HepG2 (cell line): ENCODE data around the gene TNC.

Experiments
- CEBPB ChIP-seq: IDR thresholded peaks from 2 replicates; pipeline ENCODE4 v1.6.1; 2011; ENCODE audit warnings: low read depth, low read length, improper control_type of control experiment, borderline replicate concordance
- MEIS1 ChIP-seq: sonication (generic); formaldehyde crosslinking; IDR thresholded peaks from 2 replicates; pipeline ENCODE4 v1.9.0; 2021; ENCODE audit warnings: mild to moderate bottlenecking, missing genetic modification reagents, moderate library complexity, borderline replicate concordance
- MYNN ChIP-seq: sonication (generic); formaldehyde crosslinking; IDR thresholded peaks from 2 replicates; pipeline ENCODE4 v1.4.0; 2020; ENCODE audit warnings: mild to moderate bottlenecking, low read depth, missing genetic modification reagents
- TFAP4 ChIP-seq: sonication (generic); IDR thresholded peaks from 2 replicates; pipeline ENCODE4 v1.6.1; 2016; ENCODE audit warnings: low read depth, borderline replicate concordance

GRCh38 chr9:114994768-114995167 is 123.2 kb downstream of the TNC start:
- TF ChIP-seq MEIS1 (CRISPR knock-in tag): no peak
- TF ChIP-seq MYNN: no peak
- TF ChIP-seq CEBPB: no peak
- no peak for TF ChIP-seq TFAP4
